Loucy (cell line): Measurements from ENCODE around the gene PPFIA1.

ENCODE experiments used
- CTCF ChIP-seq: fragments of 200-600 bp; sonication (generic); conservative IDR thresholded peaks from 2 replicates; pipeline ENCODE4 v1.5.1; 2014; ENCODE audit warnings: mild to moderate bottlenecking, antibody characterized with exemption, low read length
- EZH2phosphoT487 ChIP-seq: fragments of 200-600 bp; IDR thresholded peaks from 2 replicates; pipeline ENCODE4 v1.6.1; 2018; ENCODE audit warnings: antibody characterized with exemption, mild to moderate bottlenecking, moderate library complexity, borderline replicate concordance

- TF ChIP-seq CTCF: no peak
- peak; percentile 50; the same call in 1 of the 2 replicates for TF ChIP-seq EZH2phosphoT487
Observed at GRCh38 chr11:70364745-70365543, 94.5 kb downstream of the PPFIA1 start.
